Peyer's patch (tissue), 4 donors: ENCODE data around the gene ZNF462. TPM values are rescaled to one million over a fixed set of nuclear protein-coding genes. Genes with fewer than 3 reads are reported as not detected.
"Not testable (repeated sequence)": the region's sequence is repeated elsewhere in the genome, so short reads cannot be mapped to it uniquely, and the experiment has no call there.

ENCODE experiments used
- DNase-seq, 3 donors: peaks; one replicate each; pipeline ENCODE4 v3.0.0-alpha.2; 2017 to 2019
- H3K27ac ChIP-seq, 4 donors: fragments of 200-600 bp; sonication (generic); one replicate each; pipeline ENCODE4 v1.5.1; 2016 to 2019
- H3K27me3 ChIP-seq, 2 donors: fragments of 200-600 bp; sonication (generic); one replicate each; pipeline ENCODE4 v1.5.1; 2019
- H3K36me3 ChIP-seq, 3 donors: fragments of 200-600 bp; sonication (generic); one replicate each; pipeline ENCODE4 v1.5.1; 2016 to 2019
- H3K4me1 ChIP-seq, 4 donors: fragments of 200-600 bp; sonication (generic); one replicate each; pipeline ENCODE4 v1.5.1; 2016 to 2019
- H3K4me3 ChIP-seq, 4 donors: fragments of 200-600 bp; sonication (generic); 1 replicate in 3 of 4; 2 replicates in 1 of 4; pipeline ENCODE4 v1.5.1; 2016 to 2019; ENCODE audit warnings: mild to moderate bottlenecking in 1 of 4
- H3K9me3 ChIP-seq, 4 donors: fragments of 200-600 bp; sonication (generic); one replicate each; pipeline ENCODE4 v1.5.1; 2016 to 2019; ENCODE audit warnings: mild to moderate bottlenecking in 1 of 4
- CTCF ChIP-seq, 6 experiments: fragments of 450-650 bp in 4 of 6; fragments of 200-600 bp in 2 of 6; sonication (generic) in 1 of 6; IDR thresholded peaks; one replicate each; pipeline ENCODE4 v1.5.1; 2017 to 2019; ENCODE audit warnings: antibody characterized with exemption in 6 of 6, mild to moderate bottlenecking in 3 of 6, moderate library complexity in 1 of 6
- POLR2A ChIP-seq, 2 donors: fragments of 450-650 bp; IDR thresholded peaks; one replicate each; pipeline ENCODE4 v1.5.1; 2017; ENCODE audit warnings: antibody characterized with exemption in 2 of 2, mild to moderate bottlenecking in 2 of 2, moderate library complexity in 2 of 2
- total RNA-seq, 4 donors: library from RNA; depleted of rRNA; stranded (reverse); fragments of >200 nt; gene quantifications; one replicate each; pipeline ENCODE4 v1.1.0, GENCODE V29; 2016

Gene ZNF462
- total RNA-seq, 4 donors from 2014 or later = 16.1 to 39.6 (median 25.5) TPM

GRCh38 chr9:106897236-106897635 lies 34.3 kb downstream of the ZNF462 start:
- Histone ChIP-seq H3K4me3 (no peak overlapping the region), H3K27me3 (no peaks in the 10 kb centered on the region), H3K4me1 (peaks cover 0 to 13% (median 0%) of the 10 kb centered on the region in 4 donors), H3K36me3 (no peaks in the 10 kb centered on the region), H3K9me3 (no peaks in the 10 kb centered on the region), H3K27ac (no peak overlapping the region)
- no peak for TF ChIP-seq CTCF (IDR thresholded peaks at IDR 0.05)
- no peak for TF ChIP-seq POLR2A (IDR thresholded peaks at IDR 0.05)
- DNase-seq = no peak

GRCh38 chr9:106897751-106898150 lies 34.8 kb downstream of the ZNF462 start:
- H3K27me3 ChIP-seq = no peaks in the 10 kb centered on the region
- no peak overlapping the region for H3K4me3 ChIP-seq
- peaks cover 0 to 12% (median 0%) of the 10 kb centered on the region in 4 donors for H3K4me1 ChIP-seq
- no peak overlapping the region for H3K27ac ChIP-seq
- no peaks in the 10 kb centered on the region for H3K9me3 ChIP-seq
- no peak for DNase-seq
- TF ChIP-seq CTCF (IDR thresholded peaks at IDR 0.05) (no peak), POLR2A (IDR thresholded peaks at IDR 0.05) (no peak)
- H3K36me3 ChIP-seq = no peaks in the 10 kb centered on the region

GRCh38 chr9:106900523-106900922 lies 37.6 kb downstream of the ZNF462 start:
- H3K9me3 ChIP-seq, H3K4me3 ChIP-seq, DNase-seq, H3K27ac ChIP-seq, H3K36me3 ChIP-seq, H3K4me1 ChIP-seq, H3K27me3 ChIP-seq: not testable (repeated sequence)

GRCh38 chr9:106906129-106906528 lies 43.2 kb downstream of the ZNF462 start:
- H3K27ac ChIP-seq = no peak overlapping the region
- H3K4me3 ChIP-seq = no peak overlapping the region
- no peaks in the 10 kb centered on the region for H3K27me3 ChIP-seq
- H3K4me1 ChIP-seq = no peaks in the 10 kb centered on the region
- TF ChIP-seq CTCF (IDR thresholded peaks at IDR 0.05) = no peak
- no peak for TF ChIP-seq POLR2A (IDR thresholded peaks at IDR 0.05)
- DNase-seq = no peak
- no peaks in the 10 kb centered on the region for H3K36me3 ChIP-seq
- H3K9me3 ChIP-seq = no peaks in the 10 kb centered on the region

- TF ChIP-seq CTCF (IDR thresholded peaks at IDR 0.05) = no peak
- no peak for TF ChIP-seq POLR2A (IDR thresholded peaks at IDR 0.05)
- Histone ChIP-seq H3K4me1 (peaks cover 0 to 10% (median 0%) of the 10 kb centered on the region in 4 donors), H3K27me3 (no peaks in the 10 kb centered on the region), H3K9me3 (no peaks in the 10 kb centered on the region), H3K4me3 (no peak overlapping the region), H3K27ac (no peak overlapping the region), H3K36me3 (no peaks in the 10 kb centered on the region)
- DNase-seq = no peak
These were observed 49.0 kb downstream of the ZNF462 start for GRCh38 chr9:106911951-106912350.

- Histone ChIP-seq H3K4me3 (no peak overlapping the region), H3K9me3 (no peaks in the 10 kb centered on the region), H3K4me1 (peaks cover 0 to 23% (median 0%) of the 10 kb centered on the region in 4 donors), H3K27ac (no peak overlapping the region), H3K27me3 (no peaks in the 10 kb centered on the region), H3K36me3 (no peaks in the 10 kb centered on the region)
- DNase-seq = no peak
- no peak for TF ChIP-seq CTCF (IDR thresholded peaks at IDR 0.05)
- TF ChIP-seq POLR2A (IDR thresholded peaks at IDR 0.05) = no peak
These were observed 50.3 kb downstream of the ZNF462 start for GRCh38 chr9:106913276-106913675.
